HG02938 (cell line): ENCODE measurements around the gene AIFM1.
A peak's percentile ranks its signal among the peaks of the same experiment; 100 is the strongest.
"Not testable (repeated sequence)": the region's sequence is repeated elsewhere in the genome, so short reads cannot be mapped to it uniquely, and the experiment has no call there.

ENCODE experiments used
- ATAC-seq: cut with Tn5 transposase; IDR thresholded peaks from one replicate; pipeline ENCODE4 v1.9.1; 2021; ENCODE audit warnings: mild to moderate bottlenecking, moderate library complexity; ENCODE audit not compliant: unreplicated experiment

Gene AIFM1

DNA sequence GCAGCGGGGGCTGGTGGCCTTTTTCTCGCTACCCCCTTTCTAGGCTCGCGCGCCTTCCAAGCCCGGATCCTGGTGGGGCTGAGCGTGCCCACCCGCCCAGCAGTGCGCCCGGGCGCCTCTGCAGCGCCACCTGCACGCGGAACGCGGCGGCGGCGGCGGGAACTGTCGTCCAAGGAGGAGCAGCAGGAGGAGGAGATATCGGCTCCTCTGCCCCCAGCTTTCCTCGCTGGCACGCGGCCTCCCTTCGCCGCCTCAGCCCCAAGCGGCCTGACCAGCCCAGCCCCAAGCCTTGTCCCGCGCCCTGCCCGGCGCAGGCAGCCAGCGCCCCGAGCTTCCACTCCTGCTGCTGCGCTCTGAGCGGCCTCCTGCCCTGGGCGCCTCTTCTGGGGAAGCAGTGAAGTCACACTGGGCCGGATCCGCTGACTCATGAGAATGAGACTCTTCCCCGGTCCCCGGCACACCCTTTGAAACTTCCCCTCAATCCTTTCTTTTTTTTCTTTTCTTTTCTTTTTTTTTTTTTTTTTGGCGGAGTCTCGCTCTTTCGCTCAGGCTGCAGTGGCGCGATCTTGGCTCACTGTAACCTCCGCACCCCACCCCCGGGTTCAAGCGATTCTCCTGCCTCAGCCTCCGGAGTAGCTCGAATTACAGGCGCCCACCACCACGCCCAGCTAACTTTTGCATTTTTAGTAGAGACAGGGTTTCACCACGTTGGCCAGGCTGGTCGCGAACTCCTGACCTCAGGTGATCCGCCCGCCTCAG, 44.7 kb downstream of the AIFM1 start:
- ATAC-seq, result peak; percentile 63

DNA sequence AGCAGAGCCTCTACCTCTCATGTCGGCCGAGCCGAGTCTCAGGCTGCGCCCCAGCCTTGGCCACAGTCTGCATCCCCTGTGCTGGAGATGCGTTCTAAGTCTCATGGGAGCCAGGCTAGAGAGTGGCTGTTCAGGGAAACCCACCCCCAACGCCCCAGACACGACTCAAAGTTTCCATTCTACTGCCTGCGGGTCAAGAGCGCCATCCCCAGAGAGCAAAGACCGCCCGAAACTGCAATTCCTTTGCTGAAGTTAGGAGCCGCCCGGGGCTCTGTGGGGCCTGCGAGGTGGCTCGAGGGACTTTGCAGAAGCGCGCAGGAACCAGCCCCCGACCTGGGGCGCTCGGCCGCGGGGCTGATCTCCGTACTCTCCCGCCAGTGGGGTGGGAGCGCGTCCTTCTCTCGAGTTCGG, 45.3 kb downstream of the AIFM1 start:
- peak; percentile 48 for ATAC-seq

DNA sequence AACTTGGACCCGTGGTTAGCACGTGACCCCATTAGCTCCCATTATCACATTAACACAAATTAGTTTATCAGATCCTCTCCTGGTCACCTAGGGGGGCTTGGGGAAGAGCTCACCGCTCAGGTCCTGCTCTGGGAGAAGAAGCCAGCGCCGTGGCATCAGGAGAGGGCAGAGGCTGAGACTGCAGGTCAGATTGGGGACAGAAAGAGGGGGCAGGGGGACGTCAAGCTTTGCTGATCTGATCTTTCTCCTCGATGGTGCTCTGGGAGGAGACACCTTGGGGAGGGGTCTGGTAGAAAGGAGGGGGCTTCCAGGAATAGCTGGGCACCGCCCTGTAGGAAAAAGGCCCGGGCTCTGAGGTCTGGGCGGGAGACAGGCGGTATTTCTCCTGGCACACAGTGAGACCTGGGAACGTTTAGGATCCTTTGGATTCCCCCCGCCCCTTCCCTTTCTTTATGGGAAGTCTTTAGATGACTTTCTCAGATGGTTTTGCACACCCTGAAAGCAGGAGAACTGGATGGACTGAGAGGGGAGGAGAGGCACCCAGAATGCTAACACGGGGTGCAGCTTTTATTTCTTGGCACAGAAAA, 46.2 kb downstream of the AIFM1 start:
- ATAC-seq, result no peak

DNA sequence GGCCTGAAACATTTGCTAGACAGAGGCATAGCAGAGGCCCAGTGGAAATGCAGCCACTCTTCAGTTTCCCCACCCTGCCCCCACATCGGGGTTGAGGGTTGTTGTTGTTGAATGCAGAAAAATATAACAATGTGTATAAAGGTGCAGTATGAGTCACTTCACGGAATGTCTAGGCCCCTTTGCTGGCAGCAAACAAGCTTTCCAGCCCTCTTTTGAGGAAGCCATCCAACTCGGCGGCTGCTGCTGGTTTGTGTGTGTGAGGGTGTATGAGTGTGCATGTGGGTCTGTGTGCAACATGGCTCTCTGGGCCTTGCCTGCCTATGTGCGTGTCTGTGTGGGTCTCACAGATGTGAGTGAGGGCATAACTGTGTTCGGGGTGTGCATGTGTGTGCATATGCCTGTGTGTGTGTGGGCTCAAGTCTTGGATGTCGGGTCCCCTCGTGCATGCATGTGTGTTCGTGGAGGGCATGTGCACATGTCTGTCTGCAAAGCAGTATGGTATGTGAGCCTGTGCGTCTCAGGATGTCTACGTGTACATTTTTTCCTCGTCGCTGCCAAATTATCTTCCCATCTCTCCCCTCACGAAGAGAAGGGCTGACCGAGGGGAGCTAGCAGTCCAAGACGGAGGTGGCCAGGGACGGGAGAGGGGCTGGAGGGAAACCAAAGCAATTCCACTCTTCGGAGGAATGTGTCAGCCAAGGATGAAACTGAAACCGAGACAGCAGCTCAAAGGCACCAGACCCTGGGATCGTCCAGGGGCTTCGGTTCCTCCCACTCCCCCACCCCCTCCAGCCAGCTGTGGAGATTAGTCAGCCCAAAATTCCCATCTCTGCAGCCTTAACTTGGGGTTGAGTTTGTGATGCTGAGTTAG, 47.0 kb downstream of the AIFM1 start:
- ATAC-seq, result no peak

DNA sequence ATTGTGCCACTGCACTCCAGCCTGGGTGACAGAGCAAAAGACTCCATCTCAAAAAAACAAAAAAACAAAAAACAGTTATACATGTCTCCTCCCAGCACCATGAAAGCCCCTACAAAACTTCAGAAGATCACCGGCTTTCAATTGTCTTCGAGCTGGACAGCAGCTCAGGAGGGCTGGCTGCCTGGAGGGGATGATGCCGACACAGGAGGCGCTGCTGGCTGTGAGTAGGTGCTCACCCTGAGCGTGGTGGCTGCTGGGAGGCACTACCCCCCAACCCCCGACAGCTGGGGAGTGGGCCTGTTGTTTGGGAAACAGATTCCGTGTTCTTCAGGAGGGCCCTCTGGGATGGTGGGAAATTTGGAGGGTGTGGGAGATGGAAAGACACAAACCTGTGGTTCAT, 48.5 kb downstream of the AIFM1 start:
- ATAC-seq, result no peak

DNA sequence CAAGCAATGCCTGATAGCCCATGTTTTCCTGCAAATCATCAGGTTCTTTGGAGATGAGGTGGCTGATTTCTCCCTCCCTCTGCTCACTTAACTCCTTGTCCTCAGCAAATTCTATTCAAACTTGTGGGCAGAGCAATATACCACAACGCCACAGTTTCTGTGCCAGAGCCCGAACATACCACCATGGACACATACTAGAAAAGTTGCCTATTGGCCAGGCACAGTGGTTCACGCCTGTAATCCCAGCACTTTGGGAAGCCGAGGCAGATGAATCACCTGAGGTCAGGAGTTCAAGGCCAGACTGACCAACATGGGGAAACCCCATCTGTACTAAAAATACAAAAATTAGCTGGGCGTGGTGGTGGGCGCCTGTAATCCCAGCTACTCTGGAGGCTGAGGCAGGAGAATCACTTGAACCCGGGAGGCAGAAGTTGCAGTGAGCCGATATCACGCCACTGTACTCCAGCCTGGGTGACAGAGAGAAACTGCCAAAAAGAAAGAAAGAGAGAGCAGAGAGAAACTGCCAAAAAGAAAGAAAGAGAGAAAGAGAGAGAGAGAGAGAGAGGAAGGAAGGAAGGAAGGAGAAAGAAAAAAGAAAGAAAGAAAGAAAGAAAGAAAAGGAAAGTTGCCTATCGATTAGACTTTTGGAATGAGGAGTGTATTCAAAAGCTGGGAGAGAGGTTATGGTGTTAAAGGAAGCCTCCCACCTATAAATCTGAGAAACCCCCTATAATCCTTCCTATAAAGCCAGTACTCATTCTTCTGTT, 50.3 kb downstream of the AIFM1 start:
- not testable (repeated sequence) for ATAC-seq

DNA sequence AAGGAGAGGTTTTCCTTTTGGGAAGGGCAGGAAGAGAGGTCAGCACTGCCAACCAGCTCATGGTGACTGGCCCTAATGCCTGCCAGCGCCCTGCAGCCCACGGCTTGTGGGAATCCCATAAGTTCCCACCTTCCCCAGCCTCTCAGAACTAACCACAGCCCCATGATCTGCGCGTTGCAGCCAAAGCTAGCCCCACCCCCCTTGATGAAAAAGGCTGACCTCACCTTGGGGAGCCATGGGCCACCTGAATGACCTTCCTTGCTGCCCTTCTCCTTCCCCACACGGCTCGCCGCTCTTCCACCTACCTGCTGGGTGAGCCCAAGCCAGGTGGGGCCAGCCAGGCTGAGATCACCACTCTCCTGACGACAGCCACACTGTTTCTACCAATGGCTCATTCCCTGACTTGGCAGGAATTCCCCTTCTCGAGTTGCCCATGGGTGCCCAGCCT, 51.5 kb downstream of the AIFM1 start:
- ATAC-seq, result no peak

DNA sequence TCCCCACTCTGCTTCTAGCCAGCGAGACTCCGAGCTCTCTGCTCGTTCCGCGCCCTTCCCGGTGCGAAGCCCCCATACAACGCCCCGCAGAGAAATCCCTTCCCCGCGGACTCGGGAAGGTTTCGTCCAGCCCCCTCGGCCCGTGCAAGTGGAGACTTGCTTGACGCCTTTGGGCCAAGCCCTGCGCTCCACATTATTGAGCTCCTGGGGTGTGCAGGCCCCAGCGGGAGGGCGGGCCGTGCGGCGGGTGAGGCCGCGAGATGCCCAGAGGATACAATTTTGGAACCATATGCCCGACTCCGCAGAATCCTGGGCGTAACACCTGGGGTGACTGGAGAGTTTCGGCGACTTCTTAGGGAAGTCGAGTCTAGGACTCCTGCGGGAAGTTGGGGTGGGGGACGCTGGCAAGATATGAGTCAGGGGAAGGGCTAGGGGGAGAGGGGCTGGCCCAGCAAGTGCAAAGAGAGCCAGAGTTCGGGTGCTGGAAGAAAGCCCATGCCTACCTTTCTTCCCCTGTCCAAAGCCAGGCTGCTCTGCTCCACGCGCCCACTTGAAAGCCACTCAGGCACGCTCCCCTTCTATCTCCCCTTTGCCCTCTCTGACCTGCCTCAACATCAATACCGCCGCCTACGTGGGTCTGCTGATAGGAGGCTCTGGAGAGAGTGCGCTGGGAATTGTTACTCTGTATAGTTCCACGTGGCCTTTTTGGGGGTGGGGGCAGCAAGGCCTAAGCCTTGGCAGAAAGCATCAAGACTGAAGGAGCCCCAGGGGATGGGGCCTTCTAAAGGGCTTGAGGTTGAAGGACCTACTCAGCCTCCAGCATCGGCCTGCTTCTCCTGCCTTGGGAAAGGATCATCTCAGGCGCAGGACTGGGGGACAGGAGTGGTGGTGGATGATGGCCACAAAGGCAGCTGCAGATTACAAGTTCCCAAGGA, 54.2 kb downstream of the AIFM1 start:
- no peak for ATAC-seq

DNA sequence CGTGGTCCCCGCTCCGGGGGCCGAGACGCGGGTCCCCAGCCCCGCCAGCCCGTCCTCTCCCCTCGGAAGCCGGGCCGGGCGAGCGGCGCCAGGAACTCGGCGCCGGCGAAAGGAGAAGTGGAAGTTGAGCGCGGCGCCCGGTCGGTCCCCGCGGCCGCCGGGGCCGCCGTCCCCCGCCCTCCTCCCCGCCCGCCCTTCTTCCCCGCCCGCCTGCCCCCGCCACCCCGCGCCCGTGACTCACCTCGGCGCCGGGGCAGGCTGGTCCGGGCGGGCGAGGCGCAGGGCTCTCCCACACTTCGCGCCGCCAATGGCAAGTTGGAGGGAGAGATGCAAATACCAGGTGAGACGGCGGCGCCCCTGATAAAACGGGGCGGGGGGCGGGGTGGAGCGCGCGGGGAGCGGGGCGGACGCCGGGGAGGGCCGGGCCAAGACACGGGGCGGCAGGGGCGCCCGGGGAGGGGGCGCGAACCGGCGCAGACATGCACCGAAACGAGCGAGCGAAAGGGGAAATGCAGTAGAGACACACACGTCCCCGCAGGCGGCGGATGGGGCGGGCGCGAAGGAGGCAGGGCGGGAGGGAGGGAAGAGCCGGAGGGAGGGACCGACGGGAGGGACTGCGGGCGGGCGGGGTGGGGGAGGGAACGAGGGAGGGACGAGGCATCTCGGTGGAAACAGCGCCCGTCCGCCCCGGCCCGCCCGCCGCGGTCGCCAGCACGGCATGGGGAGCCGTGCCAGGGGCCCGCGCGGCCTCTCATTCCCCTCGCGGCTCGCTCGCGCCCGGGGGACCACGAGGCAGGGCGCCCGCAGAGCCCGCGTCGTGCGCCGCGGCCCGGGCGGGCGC, 55.0 kb downstream of the AIFM1 start, which contains the start of gene ELF4:
Gene ELF4, minus strand, starts transcription at position 119 of the 841 bp plus-strand sequence. CDS start 29,167 bp downstream, outside the sequence.
- ATAC-seq, result no peak

DNA sequence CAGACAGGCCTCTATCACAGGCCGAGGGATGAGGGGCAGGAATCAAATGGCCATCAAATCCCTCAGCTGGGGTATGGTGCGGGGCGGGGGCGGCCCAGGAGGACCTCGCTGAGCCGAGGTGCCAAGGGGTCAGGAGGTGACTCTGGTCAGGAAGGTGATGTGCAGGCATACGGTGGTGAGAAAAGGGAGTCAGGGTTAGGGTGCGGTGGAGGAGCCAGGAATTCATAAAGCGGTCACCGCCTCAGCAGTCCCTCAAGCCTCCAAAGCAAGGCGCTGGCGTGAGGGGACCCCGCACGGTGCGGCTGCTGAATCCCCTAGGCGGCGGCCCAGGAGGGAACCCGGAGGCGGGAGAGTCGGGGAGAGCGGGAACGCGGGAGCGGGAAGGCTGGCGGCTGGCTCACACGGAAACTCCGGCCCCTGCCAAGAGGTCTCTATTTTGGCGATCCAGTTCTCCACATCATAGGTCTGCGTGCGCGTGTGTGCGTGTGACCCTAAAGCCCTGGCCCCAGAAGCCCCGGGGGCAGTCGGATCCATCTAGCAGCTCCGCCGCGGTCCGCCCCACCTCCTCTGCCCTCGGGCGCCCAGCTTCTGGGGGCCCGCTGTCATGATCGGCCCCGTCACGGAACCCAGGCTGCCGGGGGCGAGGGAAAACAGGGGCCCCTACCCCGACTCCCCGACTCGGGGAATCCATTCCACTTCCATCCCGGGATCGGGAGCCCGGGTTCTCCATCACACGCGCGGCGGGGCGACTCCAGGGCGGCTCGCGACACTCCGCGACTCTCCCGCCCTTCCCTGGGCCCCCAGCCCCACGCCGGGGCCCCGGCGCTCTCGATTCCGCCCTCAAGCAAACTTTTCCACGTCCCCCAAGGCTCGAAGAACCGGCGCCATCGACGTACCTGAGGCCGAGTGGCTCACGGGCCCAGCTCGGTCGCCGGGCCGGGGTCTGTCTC, 55.9 kb downstream of the AIFM1 start:
- no peak for ATAC-seq

DNA sequence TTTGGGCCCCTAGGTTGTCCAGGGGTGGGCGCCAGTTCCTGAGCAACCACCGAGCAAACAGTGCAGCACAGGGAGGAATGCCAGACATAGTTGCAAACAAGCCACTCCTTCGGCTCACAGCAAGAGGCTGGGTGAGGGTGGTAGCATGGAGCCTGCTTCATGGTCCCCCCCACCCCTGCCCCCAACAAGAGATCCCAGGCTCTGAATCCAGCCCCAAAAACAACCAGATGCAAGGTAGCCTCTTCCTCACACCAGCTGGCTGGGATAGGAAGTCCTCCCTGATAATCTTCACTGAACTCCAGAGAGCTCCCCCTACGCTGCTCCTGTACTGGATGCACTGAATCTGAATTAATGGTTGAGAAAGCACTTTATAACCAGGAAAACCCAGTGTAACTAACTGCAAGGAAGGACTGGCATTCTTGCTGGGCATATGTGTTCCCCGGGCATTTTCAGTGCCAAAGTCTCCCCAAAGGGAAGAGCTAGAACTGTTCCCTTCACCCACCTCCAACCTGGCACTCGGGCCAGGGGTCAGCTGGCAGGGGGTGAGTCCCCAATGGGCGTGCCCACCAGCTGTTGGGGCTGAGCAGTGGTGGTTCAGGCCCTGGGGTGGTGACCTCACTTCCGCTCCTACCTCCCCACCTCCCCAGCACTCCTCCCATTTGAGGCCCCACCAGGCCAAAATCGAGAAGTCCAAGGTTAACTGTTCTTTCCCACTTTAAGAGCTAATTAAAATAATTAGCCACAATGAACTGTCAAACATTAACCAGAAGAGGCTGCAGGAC, 56.8 kb downstream of the AIFM1 start:
- ATAC-seq, result peak; percentile 56

DNA sequence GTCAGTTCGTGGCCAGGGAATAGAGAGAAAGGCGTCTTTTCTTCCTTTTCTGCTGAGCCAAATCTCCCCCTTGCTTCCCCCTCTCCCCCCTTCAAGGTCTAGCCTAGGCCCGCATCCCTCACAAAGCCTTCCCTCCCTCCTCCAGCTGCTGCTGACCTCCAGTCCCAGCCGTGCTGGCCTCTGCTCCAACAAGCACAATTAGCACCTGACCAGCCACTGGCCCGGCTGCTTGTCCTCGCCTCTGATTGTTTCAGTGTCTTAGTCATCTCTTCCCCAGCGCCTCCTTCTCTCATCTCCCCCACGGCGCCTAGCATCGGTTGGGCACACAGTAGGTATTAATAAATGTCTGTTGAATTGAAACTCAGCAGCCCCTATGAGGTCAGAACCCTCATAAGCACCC, 59.6 kb downstream of the AIFM1 start:
- no peak for ATAC-seq

DNA sequence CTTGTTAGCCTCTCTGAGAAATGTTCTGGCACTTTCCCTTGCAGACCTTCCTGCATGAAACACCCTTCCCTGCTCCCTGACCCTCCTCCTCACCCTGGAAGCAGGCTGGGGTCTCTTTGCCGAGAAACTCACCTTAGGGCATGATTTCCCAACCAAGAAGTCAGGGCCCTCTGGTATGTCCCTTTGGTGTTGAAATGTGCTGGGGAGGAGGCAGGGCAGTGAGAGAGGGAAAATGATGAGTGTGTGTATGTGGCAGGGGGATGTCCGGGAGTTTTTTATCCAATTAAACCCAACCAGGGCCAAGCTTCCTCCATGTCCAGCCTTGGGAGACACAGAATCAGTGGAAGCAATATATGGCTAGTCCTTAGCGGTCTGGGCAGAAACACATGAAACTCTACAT, 60.4 kb downstream of the AIFM1 start:
- no peak for ATAC-seq

DNA sequence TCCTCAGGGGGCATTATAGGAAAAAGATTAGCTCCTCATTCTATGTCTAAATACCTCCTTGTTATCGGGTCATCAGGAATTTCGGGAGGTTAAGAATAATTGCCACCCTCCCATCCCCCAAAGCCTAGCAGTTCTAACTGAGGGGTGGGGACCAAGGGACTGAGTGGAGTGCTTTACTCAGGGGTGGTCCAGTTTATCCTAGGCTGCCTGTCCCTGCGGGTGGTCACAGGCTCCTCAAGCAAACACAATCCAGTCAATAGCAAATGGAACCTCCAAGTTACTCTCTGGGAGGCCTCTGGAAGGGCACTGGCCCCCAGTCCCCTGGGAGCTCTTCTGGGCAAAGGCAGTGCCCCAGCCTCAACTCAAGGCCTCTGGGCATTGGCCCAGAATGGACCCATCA, 62.0 kb downstream of the AIFM1 start:
- no peak for ATAC-seq

DNA sequence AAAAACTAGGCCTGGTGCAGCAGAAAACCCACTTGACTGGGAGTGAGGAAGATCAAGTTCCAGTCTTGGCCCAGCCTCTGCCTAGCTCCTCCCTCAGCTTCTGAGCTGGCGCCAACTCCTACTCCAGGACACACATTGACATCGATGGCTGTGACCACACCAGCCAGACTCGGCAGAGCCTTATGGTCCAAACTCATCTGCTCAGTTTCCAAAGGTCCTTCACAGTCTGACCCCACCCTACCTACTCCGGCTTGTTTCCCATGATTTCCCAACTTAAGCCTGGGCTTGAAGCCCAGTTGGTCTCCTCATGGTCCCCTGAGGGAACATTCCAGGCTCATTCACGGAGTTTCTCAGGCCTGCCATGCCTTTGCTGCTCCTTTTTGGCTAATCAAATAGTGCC, 65.5 kb downstream of the AIFM1 start:
- ATAC-seq, result no peak

DNA sequence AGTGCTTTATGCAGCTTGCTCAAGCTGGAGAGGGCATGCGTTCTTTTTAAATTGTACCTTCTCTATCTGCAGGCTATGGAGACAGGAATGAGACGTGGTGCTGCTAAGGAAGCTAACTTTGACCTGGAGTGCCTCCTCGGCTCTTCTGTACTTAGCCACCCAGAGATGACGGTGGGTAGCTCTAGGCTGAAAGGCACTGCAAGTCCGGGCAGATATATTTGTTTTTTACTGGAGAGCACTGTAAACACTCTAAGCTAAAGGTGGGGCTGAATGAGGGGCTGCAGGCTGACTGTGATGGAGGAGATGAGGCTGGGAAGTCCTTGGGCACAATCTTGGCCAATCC, 67.5 kb downstream of the AIFM1 start:
- no peak for ATAC-seq
